ENCODE data around the gene RSL24D1.

DNA sequence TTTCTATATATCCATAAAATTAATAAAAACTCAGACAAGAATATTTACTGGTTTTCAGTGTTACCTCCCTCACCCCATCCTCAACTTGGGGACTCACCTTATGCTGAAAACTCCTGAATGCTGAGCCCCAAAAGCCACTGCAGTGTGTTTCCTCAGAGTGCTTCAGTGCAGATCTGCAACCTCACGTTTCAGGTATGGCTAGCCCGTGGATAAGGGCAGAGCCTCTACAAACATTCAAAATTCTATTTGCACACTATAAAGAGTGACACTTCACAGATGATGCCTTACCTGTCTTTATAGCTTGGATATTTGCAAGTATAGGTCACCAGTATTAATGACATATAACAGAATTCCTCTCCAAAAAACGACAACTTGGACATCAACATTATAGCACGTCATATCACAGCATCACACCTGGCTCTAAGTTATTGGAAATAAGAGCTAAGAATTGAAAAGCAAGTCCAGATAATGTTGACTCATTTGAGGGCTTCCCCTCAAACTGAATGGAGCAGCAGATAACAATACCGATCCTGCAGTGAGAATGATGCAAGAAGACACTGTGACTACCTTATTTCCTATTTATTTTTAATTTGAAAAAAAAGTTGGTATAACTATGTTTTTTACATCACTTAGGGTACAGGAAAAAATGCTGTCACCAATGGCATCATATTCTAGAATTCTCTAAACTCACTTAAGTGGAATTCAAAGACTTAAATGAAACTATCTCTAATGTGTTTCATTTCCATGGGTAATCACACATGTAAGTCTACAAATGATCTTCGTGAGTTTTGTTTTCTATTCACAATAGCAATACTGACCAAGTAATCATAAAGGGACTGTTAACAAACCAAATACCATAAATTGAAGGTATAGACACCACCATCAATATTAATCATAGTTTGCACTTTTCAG is 40.7 kb upstream of the RSL24D1 start:
- TF ChIP-seq, protein P1, sequence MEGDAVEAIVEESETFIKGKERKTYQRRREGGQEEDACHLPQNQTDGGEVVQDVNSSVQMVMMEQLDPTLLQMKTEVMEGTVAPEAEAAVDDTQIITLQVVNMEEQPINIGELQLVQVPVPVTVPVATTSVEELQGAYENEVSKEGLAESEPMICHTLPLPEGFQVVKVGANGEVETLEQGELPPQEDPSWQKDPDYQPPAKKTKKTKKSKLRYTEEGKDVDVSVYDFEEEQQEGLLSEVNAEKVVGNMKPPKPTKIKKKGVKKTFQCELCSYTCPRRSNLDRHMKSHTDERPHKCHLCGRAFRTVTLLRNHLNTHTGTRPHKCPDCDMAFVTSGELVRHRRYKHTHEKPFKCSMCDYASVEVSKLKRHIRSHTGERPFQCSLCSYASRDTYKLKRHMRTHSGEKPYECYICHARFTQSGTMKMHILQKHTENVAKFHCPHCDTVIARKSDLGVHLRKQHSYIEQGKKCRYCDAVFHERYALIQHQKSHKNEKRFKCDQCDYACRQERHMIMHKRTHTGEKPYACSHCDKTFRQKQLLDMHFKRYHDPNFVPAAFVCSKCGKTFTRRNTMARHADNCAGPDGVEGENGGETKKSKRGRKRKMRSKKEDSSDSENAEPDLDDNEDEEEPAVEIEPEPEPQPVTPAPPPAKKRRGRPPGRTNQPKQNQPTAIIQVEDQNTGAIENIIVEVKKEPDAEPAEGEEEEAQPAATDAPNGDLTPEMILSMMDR (IDR thresholded peaks at IDR 0.05): no peak
- TF ChIP-seq ZFX (IDR thresholded peaks at IDR 0.05; ENCODE audit: borderline replicate concordance): no peak
